Stimulated activated CD8-positive, alpha-beta memory T cell treated with anti-CD3 and anti-CD28 coated beads, Interleukin-4, amount 100 ng/mL, for 24 hours (primary cell): Measurements from ENCODE around the gene WHAMM.
A peak's percentile ranks its signal among the peaks of the same experiment; 100 is the strongest.
"Not testable (repeated sequence)": the region's sequence is repeated elsewhere in the genome, so short reads cannot be mapped to it uniquely, and the experiment has no call there.

Experiments
- DNase-seq: peaks from one replicate; pipeline ENCODE4 v3.0.0-alpha.2; 2020; ENCODE audit warnings: low read depth

WHAMM gene

DNA sequence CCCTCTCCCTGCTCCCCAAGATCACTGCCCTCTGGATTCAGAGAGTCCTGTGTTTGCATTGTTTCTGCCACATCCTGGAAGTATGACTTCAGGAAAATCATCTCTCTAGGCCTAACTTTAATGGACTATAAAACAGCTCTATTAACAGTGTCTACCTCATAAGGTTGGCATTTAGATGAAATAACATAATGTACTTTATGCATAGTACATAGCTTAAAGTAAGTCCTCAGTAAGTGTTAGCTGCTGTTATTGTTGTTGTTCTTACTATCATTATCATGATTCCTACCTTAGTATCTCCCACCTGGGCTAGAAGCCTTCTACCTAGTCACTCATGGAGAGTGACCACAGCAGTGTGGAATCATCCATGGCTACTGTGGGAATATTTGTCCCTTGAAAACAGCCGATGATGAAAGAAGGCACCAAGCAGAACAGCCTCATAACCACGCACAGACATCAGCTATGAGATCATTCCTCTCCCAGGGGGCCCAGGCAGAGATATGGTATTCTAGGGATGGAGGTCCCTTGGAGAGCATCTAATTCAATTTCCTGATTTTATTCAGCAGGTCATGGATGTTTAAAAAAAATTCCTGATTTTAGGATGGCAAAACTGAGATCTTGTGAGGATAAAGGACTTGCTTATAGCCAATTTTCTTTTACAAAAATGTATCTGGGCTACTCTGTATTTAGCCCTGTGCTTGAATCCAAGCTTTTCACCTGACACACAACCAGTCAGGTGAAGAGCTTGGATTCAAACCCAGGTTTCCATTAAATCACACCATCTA lies 5.4 kb upstream of the WHAMM start:
- no peak for DNase-seq

DNA sequence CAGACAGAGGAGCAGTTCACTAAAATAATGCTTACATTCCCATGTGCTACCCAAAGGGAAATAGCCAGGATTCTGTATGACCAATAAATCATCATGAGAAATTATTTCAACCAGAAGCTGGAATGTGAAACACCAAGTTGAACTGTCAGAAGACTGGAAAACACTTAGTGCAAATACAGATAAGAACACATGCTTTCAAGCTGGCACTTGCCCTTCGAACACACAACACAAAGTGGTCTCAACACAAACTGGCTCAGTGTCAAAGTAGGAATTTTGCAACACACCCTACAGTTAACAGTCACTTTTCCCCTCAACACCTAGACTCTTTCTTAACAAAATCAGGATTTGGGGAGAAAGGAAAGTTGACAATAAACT lies 4.9 kb upstream of the WHAMM start:
- DNase-seq: no peak

DNA sequence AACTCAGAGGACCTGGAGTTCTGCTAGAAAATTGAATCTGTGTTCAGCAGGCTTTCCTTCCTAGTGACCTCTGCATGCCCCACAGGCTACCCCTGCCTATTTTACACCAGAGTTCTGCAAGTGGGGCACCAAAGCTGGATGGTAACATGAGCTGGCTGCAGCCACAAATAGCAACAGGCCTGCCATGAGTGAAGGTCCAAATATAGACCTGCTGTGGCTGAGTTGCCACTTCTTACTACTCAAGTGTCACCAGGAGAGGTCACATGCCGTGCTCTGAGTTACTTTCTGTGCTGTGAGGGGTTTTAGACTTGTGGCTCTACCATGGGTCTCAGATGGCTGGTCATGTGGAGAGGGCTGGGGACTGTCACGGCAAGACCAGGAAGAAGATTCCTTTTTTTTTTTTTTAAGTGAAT lies 3.4 kb upstream of the WHAMM start, which contains the start of gene FSD2:
Gene FSD2 (minus strand): TSS at position 76 of the 413 bp plus-strand sequence. CDS start 18,679 bp downstream, outside the sequence.
- DNase-seq: no peak

DNA sequence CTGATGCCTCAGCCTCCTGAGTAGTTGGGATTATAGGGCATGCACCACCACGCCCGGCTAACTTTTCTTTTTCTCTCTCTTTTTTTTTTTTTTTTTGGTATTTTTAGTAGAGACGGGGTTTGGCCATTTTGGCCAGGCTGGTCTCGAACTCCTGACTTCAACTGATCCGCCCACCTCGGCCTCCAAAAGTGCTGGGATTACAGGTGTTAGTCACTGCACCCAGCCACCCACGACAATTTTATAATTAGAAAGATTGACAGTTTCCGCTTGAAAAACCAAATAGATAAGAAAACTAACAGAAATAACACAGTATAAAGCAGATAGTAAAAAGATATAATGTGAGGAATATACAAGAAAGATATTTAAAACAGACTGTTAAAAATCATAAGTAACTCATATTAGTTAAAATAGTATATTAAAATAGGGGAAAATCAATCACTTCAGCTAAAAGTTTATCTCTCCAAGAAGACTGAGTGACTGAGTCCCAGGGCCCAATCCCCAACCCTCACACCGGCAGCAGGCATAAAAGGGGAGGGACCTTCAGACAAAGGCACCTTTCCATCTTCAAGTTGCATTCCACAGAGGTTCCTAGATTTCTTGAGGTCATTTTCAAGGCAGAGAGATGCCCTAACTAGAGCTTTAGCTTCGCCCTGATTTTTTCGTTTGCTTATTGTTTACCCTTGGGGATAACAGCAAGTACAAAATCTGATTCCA lies 1.4 kb upstream of the WHAMM start:
- DNase-seq: no peak

DNA sequence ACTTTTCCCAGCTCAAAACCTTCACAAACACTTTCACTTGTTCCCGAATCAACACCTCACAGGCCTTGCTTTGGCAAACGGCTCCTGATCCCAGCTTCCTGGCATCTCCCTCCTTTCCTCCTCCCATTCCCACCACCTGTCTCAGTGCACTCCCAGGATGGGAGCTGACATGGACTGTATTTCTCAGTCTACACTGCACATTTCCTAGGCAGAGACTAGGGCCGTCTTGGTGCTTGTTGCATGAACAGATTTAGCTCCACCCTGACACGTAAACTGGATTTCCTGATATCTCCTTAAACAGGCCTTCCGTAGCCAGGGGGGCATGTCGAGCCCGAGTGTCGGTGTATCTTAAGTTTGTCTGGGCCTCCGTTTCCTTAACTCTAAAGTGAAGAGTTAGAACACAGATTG lies 790 bp upstream of the WHAMM start:
- DNase-seq: no peak

DNA sequence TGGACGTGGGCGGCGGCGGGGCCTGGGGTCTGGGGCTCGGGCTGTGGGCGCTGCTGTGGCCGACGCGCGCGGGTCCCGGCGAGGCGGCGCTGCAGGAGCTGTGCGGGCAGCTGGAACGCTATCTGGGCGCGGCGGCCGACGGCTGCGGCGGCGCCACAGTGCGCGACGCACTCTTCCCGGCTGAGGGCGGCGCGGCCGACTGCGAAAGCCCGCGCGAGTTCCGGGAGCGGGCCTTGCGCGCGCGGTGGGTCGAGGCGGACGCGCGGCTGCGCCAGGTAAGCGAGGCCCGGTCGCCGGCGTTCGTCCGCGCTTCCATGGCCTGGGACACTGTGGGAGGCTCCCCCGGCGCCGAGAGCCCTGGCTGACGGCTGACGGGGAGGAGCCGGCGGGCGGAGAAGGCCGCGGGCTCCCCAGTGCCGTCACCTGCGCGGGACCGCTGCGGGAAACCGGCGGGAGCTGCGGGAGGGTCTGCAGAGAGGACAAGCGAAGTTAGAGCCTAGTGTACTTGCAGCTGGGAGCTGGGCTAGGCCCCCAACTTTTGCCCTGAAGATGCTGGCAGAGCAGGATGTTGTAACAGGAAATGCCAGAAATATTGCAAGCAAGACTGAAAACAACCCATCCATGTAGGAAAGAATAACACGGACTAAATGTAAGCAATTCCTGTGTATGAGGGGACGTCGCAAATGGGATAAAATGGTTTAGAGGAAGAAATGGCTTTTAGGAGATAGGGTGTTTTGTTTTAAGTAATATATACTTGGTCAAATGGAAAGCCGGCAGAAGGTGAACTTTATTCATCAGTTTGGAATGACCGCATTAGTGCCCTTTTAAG lies 847 bp downstream of the WHAMM start:
- DNase-seq: peak; percentile 4

DNA sequence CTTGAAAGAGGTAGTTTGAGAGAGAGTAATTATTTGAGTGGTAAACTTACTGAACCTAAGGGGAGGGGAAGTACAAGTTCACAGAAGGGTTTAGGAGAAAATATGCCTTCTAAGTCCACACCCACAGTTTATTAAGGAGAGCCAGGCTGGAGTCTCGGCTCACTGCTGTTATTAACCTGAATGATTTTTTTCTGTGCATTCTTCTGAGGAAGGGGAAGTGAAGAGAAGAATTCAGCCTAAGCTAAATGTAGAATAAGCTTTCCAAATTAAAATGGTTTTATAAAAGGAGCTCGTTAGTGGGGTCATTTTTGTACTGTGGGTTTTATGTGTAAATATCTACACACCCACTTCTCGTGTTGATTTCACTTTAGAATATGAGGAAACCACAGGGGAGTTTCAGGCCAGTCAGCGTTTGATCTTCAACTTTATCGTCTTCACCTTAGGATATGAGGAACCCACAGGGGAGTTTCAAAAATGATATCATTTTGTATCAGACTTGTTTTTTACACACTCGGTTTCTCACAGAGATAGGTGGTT lies 1.5 kb downstream of the WHAMM start:
- no peak for DNase-seq

DNA sequence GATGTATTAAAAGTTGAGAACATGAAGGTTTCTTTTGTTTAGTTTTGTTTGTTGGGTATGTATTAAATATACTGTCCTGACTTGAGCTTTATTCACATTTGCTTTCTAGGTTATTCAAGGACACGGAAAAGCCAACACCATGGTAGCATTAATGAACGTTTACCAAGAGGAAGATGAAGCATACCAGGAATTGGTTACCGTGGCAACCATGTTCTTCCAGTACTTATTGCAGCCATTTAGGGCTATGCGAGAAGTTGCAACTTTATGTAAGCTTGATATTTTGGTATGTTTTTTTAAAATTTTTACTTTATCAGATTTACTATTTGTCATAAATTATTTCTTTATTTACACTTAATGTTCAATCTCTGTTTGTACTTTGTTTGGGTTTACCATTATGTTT lies 3.6 kb downstream of the WHAMM start:
- no peak for DNase-seq

DNA sequence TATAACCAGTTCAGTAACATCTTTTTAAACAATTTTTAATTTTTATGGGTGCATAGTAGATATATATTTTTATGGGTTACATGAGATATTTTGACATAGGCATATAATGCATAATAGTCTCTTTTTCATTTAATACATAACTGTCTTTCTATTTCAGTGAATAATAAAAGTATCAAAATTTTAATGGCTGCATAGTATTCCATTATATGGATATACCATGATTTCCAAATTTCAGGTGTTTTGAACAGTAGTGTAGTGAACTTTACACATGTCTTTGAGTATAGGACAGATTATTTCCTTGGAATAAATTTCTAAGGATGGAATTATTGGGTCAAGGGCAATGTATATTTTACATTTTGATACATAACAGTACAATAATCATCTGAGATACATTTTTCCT lies 10.7 kb downstream of the WHAMM start:
- no peak for DNase-seq

DNA sequence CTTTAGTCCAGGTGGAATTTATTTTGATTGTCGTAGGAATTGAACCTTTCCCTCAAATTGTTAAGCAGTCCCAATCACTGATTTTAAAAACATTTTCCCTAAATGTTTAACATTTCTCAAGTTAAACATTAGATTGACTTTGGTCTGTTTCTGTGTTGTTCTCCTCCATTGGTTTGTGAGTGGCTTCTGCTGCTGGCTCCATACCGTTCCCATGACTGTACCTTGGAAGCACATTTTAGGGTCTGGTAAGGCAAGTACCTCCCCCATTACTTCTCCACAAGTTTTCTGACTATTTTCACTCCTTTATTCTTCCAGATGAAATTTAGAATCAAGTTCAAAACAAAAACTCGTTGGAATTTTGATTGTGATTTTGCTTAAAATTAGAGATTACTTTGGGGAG lies 12.0 kb downstream of the WHAMM start:
- not testable (repeated sequence) for DNase-seq

DNA sequence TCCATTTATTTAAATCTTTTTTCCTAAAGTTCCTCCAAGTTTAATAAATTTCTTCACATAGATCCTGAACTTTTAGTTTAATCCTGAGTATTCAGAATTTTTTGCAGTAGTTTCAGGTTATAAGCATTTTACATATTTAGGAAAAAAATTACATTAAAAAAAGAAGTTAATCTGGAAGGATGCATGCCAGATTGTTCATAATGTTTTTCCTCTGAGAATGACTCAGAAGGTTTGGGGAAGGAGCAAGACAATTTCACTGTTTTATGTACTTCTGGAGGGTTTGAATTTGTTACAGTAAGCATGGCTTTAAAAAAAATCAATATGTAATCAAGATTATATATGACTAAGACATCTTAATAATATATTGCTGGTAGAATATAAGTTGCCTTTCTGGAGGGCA lies 12.4 kb downstream of the WHAMM start:
- DNase-seq: not testable (repeated sequence)

DNA sequence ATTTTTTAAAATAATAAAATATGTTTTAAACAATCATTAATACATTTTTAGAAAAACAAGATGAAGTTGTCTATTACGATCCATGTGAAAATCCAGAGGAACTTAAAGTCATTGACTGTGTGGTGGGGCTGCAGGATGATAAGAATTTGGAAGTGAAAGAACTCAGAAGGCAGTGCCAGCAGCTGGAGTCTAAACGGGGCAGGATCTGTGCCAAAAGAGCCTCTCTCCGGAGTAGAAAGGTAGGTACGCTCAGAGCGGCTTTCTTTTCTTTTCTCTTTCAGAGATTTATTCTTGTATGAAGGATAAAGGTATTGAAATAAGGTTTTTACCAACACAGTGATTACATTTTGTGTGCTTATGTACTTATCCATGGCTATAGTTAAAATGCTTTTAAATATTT lies 13.6 kb downstream of the WHAMM start:
- no peak for DNase-seq

DNA sequence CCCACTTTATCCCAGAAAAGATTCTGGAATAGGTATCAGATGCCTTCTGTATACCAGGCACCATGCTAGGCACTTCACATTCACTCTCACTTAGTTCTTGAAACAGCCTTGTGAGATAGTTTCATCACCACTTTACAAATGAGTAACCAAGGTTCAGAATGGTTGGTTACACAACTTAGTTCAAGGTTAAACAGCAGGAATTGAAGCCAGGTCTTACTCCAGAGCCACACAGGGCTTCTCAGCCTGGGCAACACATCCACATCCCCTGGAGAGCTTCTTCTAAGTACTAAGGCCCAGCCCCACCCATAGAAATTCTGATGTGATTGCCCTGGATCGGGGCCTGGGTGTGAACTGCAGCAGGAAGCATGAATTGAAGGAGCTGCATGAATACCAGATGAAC lies 18.6 kb downstream of the WHAMM start:
- DNase-seq: no peak

DNA sequence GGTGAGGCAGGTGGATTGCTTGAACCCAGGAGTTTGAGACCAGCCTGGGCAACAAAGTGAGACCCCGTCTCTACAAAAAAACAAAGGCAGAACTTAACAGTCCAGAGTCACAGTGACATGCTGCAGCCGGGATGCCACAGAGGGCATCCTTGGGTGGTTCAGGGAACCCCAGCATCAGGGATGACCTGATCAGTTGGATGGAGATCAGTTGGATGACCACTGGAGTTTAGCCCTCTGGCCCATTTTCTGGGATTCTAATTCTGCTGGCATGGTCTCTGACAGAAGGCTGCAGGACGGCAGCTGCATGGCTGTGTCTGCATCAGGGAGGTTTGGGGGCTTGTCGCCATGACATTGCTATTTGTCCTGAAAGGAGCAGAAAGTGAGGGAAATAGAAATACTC lies 19.8 kb downstream of the WHAMM start:
- DNase-seq: no peak

DNA sequence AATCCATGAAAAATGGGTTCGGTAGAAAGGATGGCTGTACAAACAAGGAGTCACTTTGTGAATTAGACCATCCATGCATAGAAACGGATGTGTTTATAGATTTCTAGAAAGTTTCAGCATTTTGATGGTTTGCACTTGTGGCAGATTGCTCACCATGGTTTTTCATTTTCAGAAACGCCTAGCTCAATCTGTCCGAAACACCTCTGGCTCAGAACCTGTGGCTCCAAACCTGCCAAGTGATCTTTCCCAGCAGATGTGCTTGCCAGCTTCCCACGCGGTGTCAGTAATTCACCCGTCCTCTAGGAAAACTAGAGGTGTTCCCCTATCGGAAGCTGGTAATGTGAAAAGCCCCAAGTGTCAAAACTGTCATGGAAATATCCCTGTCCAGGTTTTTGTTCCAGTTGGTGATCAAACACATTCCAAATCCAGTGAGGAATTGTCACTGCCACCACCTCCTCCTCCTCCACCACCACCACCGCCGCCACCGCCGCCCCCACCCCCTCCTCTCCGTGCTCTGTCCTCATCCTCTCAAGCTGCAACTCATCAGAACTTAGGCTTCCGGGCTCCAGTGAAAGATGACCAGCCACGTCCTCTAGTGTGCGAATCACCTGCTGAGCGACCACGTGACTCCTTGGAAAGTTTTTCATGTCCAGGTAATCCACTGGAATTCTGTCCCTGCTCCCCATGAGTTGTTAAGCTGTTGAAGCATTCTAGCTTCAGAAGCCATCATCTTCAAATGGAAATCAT lies 21.2 kb downstream of the WHAMM start:
- DNase-seq: no peak

DNA sequence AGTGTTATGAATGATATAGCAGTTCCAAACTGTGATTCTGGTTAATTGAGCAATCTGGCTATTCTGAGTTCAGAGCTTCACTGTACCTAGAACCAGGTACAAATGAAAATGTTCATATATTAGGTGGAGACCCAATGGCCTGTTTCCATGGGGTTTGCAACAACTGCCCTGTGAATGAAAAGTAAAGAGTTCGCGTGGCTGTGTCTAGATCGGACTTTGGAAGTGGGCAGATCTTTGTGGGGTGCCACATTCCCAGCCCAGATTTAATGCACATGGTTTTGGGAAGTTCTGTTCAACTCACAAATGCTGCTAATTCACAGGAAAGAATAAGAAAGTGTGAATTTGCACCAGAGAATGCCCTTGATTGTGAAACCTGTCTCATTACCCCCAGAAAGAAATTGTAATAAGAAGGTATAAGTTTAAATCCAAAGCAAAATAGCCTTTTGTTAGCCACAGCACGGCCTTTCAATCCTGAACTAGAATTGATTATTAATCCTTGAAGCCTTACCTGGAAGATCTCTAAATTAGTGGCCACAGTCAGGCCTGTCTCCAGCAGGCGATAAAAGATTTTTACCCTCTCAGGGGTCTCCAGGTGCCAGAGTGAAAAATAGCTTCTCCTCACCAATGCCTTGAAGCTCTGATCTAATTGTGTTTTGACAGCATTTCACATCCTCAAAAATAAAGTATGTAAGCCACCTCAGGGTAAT lies 22.6 kb downstream of the WHAMM start:
- no peak for DNase-seq

DNA sequence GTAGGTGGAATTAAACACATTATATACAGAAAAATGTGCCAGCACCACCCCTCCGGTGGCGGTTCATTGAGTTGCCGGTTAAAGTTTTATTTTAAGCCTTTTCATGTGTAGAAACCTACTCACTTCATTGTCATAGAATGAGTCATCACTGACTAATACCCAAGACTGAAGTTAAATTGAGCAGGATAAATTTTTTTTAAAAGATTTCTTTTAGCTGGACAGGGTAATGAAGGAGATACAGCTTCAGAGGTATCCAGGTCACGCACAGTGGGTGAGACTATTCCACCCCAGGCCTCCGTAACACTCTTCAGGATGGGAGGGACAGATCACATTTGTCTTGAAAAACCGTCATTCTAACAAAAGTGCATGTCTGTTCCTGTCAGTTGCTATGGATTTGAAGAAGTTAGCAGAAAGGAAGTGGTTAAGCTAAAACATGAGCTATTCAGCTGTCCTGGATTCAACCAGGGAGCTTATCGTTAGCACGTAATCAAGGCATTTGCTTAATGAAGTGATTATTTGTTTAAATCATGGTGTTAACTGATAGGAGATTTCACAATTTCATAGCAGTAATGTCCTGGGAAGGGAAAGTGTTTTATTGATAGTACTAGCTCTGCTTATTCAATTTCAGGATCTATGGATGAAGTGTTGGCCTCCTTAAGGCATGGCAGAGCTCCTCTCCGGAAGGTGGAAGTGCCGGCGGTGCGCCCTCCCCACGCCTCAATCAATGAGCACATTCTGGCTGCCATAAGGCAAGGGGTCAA lies 23.4 kb downstream of the WHAMM start:
- DNase-seq: peak; percentile 24

DNA sequence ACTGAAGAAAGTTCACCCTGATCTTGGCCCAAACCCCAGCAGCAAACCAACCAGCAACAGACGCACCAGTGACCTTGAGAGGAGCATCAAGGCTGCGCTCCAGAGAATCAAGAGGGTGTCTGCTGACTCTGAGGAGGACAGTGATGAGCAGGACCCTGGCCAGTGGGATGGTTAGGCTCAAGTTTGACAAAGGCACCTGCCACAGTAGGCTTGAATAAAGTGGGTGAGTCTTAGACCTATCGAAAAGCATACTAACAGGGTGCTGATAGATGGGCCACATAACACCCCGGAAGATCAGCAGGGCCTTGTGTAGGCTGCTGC lies 23.9 kb downstream of the WHAMM start:
- no peak for DNase-seq

DNA sequence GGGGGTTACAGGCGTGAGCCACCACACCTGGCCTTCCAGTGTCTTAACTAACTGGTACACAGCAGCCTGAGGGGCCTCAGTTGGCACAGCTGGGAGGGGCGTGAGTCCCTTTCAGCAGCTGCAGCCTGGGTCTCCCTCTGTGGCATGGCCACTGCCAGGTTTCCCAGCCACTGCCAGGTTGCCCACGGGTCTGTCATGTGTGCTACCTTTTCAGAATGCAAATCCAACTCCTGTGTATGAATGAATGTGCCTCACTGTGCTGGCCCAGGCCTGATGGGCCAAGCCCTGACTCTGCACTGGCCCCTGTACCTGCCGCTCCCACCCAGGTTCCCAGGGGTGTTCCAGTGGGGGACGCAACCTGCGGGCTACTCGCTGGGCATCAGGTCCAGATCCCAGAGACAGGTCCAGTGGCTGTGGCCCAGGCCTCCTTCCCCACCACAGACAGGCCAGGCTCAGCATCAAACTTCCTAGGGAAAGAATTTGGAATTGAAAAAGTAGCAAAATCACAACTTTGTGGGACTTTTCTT lies 26.0 kb downstream of the WHAMM start:
- DNase-seq: no peak

DNA sequence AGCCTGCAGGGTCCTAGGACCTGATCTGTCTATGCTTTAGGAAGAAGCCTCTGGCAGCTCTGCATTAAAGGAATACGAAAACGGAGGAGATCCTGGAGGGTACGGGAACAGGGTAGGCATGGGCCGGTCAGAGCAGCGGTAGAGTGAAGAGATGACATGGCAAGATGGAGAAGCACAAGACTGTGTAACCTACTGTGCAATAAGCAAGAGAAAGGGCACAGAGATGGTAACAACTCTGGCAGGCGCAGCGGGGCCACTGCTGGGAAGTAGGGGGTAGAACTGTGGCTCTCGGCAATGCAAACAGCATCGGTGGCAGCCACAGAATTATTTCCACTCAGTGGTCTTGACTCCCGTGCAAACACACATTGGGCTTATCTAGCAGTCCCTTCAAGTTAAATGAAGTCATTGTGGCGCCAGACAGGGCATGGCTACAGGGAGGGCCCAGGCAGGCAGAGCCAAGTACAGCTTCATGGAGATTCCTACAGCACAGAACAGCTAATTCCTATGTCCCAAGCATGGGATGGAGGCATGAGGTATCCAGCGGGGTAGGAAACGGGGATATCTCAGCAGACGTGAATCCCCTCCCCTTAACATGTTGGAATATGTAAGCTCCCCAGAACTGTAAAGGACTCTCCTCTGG lies 28.8 kb downstream of the WHAMM start:
- DNase-seq: no peak
